HEK293T (cell line): Measurements from ENCODE around the gene HELZ.
"Not testable (repeated sequence)": the region's sequence is repeated elsewhere in the genome, so short reads cannot be mapped to it uniquely, and the experiment has no call there.

Experiments used
- CTCF ChIA-PET: fragments of 350-600 bp; formaldehyde crosslinking; extraction: SDS; loops from one replicate; lab custom pipeline; 2021; ENCODE audit warnings: antibody characterized with exemption, inconsistent platforms; lab: Yijun Ruan, JAX
- POLR2A ChIA-PET: fragments of 350-600 bp; formaldehyde crosslinking; extraction: SDS; loops from one replicate; lab custom pipeline; 2020; ENCODE audit warnings: antibody characterized with exemption, inconsistent platforms; lab: Yijun Ruan, JAX
- DNase-seq: peaks from one replicate; pipeline ENCODE4 v3.0.0; 2012; ENCODE audit warnings: mixed read lengths; ENCODE audit errors: extremely low spot score
- ARNT ChIP-seq: fragments of 450-650 bp; IDR thresholded peaks from 2 replicates; pipeline ENCODE4 v1.6.1; 2017; ENCODE audit warnings: mild to moderate bottlenecking
- BHLHE40 ChIP-seq: fragments of 450-650 bp; IDR thresholded peaks from 2 replicates; pipeline ENCODE4 v1.6.1; 2016; ENCODE audit warnings: mild to moderate bottlenecking, moderate library complexity, borderline replicate concordance
- CTBP1 ChIP-seq: fragments of 450-650 bp; IDR thresholded peaks from 2 replicates; pipeline ENCODE4 v1.6.1; 2016; ENCODE audit warnings: borderline replicate concordance
- ELF4 ChIP-seq: fragments of 450-650 bp; IDR thresholded peaks from 2 replicates; pipeline ENCODE4 v1.6.1; 2017; ENCODE audit warnings: antibody characterized with exemption
- FOXA1 ChIP-seq: fragments of 450-650 bp; IDR thresholded peaks from 2 replicates; pipeline ENCODE4 v1.6.1; 2016; ENCODE audit warnings: mild to moderate bottlenecking
- FOXK2 ChIP-seq: fragments of 450-650 bp; IDR thresholded peaks from 2 replicates; pipeline ENCODE4 v1.6.1; 2016; ENCODE audit warnings: mild to moderate bottlenecking
- FOXM1 ChIP-seq: fragments of 450-650 bp; IDR thresholded peaks from 2 replicates; pipeline ENCODE4 v1.6.1; 2017; ENCODE audit warnings: mild to moderate bottlenecking, borderline replicate concordance
- HDGF ChIP-seq: fragments of 450-650 bp; IDR thresholded peaks from 2 replicates; pipeline ENCODE4 v1.6.1; 2017; ENCODE audit warnings: antibody characterized with exemption, borderline replicate concordance
- L3MBTL2 ChIP-seq: fragments of 450-650 bp; conservative IDR thresholded peaks from 2 replicates; pipeline ENCODE4 v1.6.1; 2016; ENCODE audit warnings: mild to moderate bottlenecking
- LEF1 ChIP-seq: fragments of 450-650 bp; IDR thresholded peaks from 2 replicates; pipeline ENCODE4 v1.6.1; 2017; ENCODE audit warnings: mild to moderate bottlenecking, borderline replicate concordance
- NFRKB ChIP-seq: fragments of 450-650 bp; IDR thresholded peaks from 2 replicates; pipeline ENCODE4 v1.6.1; 2016; ENCODE audit warnings: mild to moderate bottlenecking, moderate library complexity
- PKNOX1 ChIP-seq: fragments of 450-650 bp; IDR thresholded peaks from 2 replicates; pipeline ENCODE4 v1.6.1; 2016
- SP1 ChIP-seq: fragments of 450-650 bp; IDR thresholded peaks from 2 replicates; pipeline ENCODE4 v1.6.1; 2017
- SUZ12 ChIP-seq: fragments of 450-650 bp; IDR thresholded peaks from 2 replicates; pipeline ENCODE4 v1.6.1; 2016; ENCODE audit warnings: mild to moderate bottlenecking
- TARDBP ChIP-seq: fragments of 450-650 bp; IDR thresholded peaks from 2 replicates; pipeline ENCODE4 v1.6.1; 2016
- ZNF384 ChIP-seq: fragments of 450-650 bp; IDR thresholded peaks from 2 replicates; pipeline ENCODE4 v1.6.1; 2016

HELZ gene

GRCh38 chr17:67111327-67111726, 133.7 kb downstream of the HELZ start:
- TF ChIP-seq FOXA1 (no peak), HDGF (no peak), BHLHE40 (no peak), TARDBP (no peak)
- DNase-seq, result no peak
- POLR2A ChIA-PET, result no interaction called here
- CTCF ChIA-PET, result no interaction called here

- ChIA-PET CTCF (interaction anchor here (0.6 kb wide), 1 partner anchor 500 kb away, joined by 3 read pairs; no protein-coding TSS in a partner anchor), POLR2A (no interaction called here)
- no peak for TF ChIP-seq TARDBP
- TF ChIP-seq ZNF384, result no peak
- TF ChIP-seq HDGF, result no peak
- no peak for TF ChIP-seq FOXM1
- no peak for TF ChIP-seq CTBP1
- no peak for TF ChIP-seq FOXK2
- no peak for TF ChIP-seq FOXA1
- TF ChIP-seq ELF4, result no peak
- no peak for TF ChIP-seq ARNT
- no peak for TF ChIP-seq SP1
- no peak for DNase-seq
Observed at GRCh38 chr17:67110619-67111018, 134.4 kb downstream of the HELZ start.

GRCh38 chr17:67109111-67109510, 135.9 kb downstream of the HELZ start:
- no peak for DNase-seq
- CTCF ChIA-PET, result interaction anchor here (0.6 kb wide), 1 partner anchor 285 kb away, joined by 4 read pairs; no protein-coding TSS in a partner anchor
- no peak for TF ChIP-seq CTBP1
- TF ChIP-seq L3MBTL2, result no peak
- TF ChIP-seq LEF1, result no peak
- no peak for TF ChIP-seq HDGF
- TF ChIP-seq ELF4, result no peak
- no peak for TF ChIP-seq FOXA1
- no peak for TF ChIP-seq BHLHE40
- no peak for TF ChIP-seq TARDBP
- no peak for TF ChIP-seq ARNT
- no peak for TF ChIP-seq NFRKB
- no peak for TF ChIP-seq FOXM1
- no peak for TF ChIP-seq FOXK2
- no peak for TF ChIP-seq SP1
- TF ChIP-seq ZNF384, result no peak
- TF ChIP-seq PKNOX1, result no peak
- no peak for TF ChIP-seq SUZ12
- POLR2A ChIA-PET, result no interaction called here

- ChIA-PET CTCF (interaction anchor here (0.6 kb wide), 1 partner anchor 284 kb away, joined by 4 read pairs; no protein-coding TSS in a partner anchor), POLR2A (no interaction called here)
- TF ChIP-seq ARNT (no peak), NFRKB (no peak), CTBP1 (no peak), ELF4 (no peak), BHLHE40 (no peak), ZNF384 (no peak), L3MBTL2 (no peak), FOXA1 (no peak), TARDBP (no peak)
- no peak for DNase-seq
Observed at GRCh38 chr17:67107811-67108775, 136.9 kb downstream of the HELZ start.

- CTCF ChIA-PET, result no interaction called here
- POLR2A ChIA-PET, result no interaction called here
- TF ChIP-seq ARNT (no peak), FOXK2 (no peak), SP1 (no peak), PKNOX1 (no peak), CTBP1 (no peak)
- DNase-seq, result no peak
Observed at GRCh38 chr17:67107171-67107570, 137.8 kb downstream of the HELZ start.

- CTCF ChIA-PET, result no interaction called here
- TF ChIP-seq SP1, result no peak
- no peak for TF ChIP-seq ZNF384
- TF ChIP-seq TARDBP, result no peak
- TF ChIP-seq BHLHE40, result no peak
- TF ChIP-seq HDGF, result no peak
- TF ChIP-seq SUZ12, result no peak
- TF ChIP-seq ARNT, result no peak
- no peak for TF ChIP-seq FOXK2
- TF ChIP-seq NFRKB, result no peak
- TF ChIP-seq CTBP1, result no peak
- TF ChIP-seq L3MBTL2, result no peak
- no peak for TF ChIP-seq FOXM1
- TF ChIP-seq FOXA1, result no peak
- POLR2A ChIA-PET, result no interaction called here
- no peak for DNase-seq
Observed at GRCh38 chr17:67105213-67105612, 139.8 kb downstream of the HELZ start.

GRCh38 chr17:67104641-67105040, 140.4 kb downstream of the HELZ start:
- POLR2A ChIA-PET, DNase-seq, CTCF ChIA-PET: not testable (repeated sequence)
